Medulla oblongata (tissue), 1 donor: ENCODE measurements around the gene FAT4.

Experiments used
- DNase-seq: peaks from one replicate; pipeline ENCODE4 v3.0.0-alpha.2; 2015; ENCODE audit errors: extremely low spot score

FAT4 gene

GRCh38 chr4:125317525-125317877 lies 2.7 kb downstream of the FAT4 start:
- DNase-seq = peak; percentile 36

GRCh38 chr4:125319311-125319710 lies 4.6 kb downstream of the FAT4 start:
- DNase-seq = no peak

GRCh38 chr4:125321709-125322365 lies 7.1 kb downstream of the FAT4 start:
- no peak for DNase-seq

- peak; percentile 61 for DNase-seq
These were observed 7.6 kb downstream of the FAT4 start for GRCh38 chr4:125322366-125322730.

GRCh38 chr4:125323654-125324053 lies 8.9 kb downstream of the FAT4 start:
- DNase-seq = no peak

- no peak for DNase-seq
These were observed 11.0 kb downstream of the FAT4 start for GRCh38 chr4:125325733-125326132.

- DNase-seq = no peak
These were observed 16.4 kb downstream of the FAT4 start for GRCh38 chr4:125331116-125331515.

GRCh38 chr4:125334926-125335325 lies 20.2 kb downstream of the FAT4 start:
- DNase-seq = no peak

GRCh38 chr4:125338814-125339213 lies 24.1 kb downstream of the FAT4 start:
- no peak for DNase-seq

GRCh38 chr4:125344198-125344597 lies 29.4 kb downstream of the FAT4 start:
- no peak for DNase-seq

GRCh38 chr4:125346616-125347015 lies 31.9 kb downstream of the FAT4 start:
- DNase-seq = peak; percentile 44

- peak; percentile 38 for DNase-seq
These were observed 35.8 kb downstream of the FAT4 start for GRCh38 chr4:125350470-125351135.

- peak; percentile 55 for DNase-seq
These were observed 37.8 kb downstream of the FAT4 start for GRCh38 chr4:125352521-125352920.

- peak; percentile 32 for DNase-seq
These were observed 38.4 kb downstream of the FAT4 start for GRCh38 chr4:125353131-125353530.

GRCh38 chr4:125355791-125356190 lies 41.0 kb downstream of the FAT4 start:
- no peak for DNase-seq

GRCh38 chr4:125357675-125358074 lies 42.9 kb downstream of the FAT4 start:
- no peak for DNase-seq

GRCh38 chr4:125358453-125358852 lies 43.7 kb downstream of the FAT4 start:
- DNase-seq = no peak

GRCh38 chr4:125359363-125359762 lies 44.6 kb downstream of the FAT4 start:
- DNase-seq = no peak

GRCh38 chr4:125359960-125360634 lies 45.3 kb downstream of the FAT4 start:
- no peak for DNase-seq

GRCh38 chr4:125360727-125361126 lies 46.0 kb downstream of the FAT4 start:
- no peak for DNase-seq
